BE2C (cell line): Measurements from ENCODE around the gene STRIP1.
"Not testable (repeated sequence)": the region's sequence is repeated elsewhere in the genome, so short reads cannot be mapped to it uniquely, and the experiment has no call there.

Experiments used
- DNase-seq: peaks from one replicate; pipeline ENCODE4 v3.0.0-alpha.2; 2020
- H3K27me3 ChIP-seq: fragments of 250-450 bp; sonication (Bioruptor Pico); 2 replicates; pipeline ENCODE4 v1.5.1; 2020; ENCODE audit warnings: mild to moderate bottlenecking
- H3K36me3 ChIP-seq: fragments of 250-450 bp; sonication (Bioruptor Pico); 2 replicates; pipeline ENCODE4 v1.5.1; 2020; ENCODE audit warnings: mild to moderate bottlenecking
- H3K4me1 ChIP-seq: fragments of 250-450 bp; sonication (Bioruptor Pico); 2 replicates; pipeline ENCODE4 v1.5.1; 2020
- H3K4me3 ChIP-seq: 2 replicates; pipeline ENCODE4 v1.5.1; 2011; ENCODE audit warnings: low read depth, low read length
- H3K9me3 ChIP-seq: fragments of 250-450 bp; sonication (Bioruptor Pico); 2 replicates; pipeline ENCODE4 v1.5.1; 2020
- TF ChIP-seq, protein P1 (sequence below): IDR thresholded peaks from 2 replicates; pipeline ENCODE4 v1.5.1; 2012; ENCODE audit warnings: mild to moderate bottlenecking, low read depth, low read length

STRIP1 gene

DNA sequence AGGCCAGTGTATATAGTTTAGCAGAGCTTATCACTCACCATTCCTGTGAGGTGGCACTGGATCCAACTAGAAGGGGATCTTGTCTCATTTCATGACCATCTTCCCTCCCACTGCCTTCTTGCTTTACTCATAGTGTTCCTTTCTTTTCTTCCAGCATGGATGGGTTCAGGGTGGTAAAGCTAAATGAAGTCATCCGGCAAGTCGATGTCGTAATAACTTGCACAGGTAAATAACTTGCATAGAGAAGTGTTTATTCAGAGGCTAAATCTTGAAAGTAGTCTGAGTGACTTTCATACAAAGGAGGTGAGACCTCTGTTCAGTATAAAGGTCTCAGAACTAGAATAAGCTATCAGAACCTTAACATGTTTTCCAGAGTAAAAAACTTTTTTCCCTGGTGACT, 16.6 kb upstream of the STRIP1 start:
- TF ChIP-seq, protein P1, sequence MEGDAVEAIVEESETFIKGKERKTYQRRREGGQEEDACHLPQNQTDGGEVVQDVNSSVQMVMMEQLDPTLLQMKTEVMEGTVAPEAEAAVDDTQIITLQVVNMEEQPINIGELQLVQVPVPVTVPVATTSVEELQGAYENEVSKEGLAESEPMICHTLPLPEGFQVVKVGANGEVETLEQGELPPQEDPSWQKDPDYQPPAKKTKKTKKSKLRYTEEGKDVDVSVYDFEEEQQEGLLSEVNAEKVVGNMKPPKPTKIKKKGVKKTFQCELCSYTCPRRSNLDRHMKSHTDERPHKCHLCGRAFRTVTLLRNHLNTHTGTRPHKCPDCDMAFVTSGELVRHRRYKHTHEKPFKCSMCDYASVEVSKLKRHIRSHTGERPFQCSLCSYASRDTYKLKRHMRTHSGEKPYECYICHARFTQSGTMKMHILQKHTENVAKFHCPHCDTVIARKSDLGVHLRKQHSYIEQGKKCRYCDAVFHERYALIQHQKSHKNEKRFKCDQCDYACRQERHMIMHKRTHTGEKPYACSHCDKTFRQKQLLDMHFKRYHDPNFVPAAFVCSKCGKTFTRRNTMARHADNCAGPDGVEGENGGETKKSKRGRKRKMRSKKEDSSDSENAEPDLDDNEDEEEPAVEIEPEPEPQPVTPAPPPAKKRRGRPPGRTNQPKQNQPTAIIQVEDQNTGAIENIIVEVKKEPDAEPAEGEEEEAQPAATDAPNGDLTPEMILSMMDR, result no peak
- Histone ChIP-seq H3K36me3 (peaks cover 88% of the 10 kb centered on the region), H3K9me3 (no peaks in the 10 kb centered on the region), H3K27me3 (no peaks in the 10 kb centered on the region), H3K4me3 (no peak overlapping the region), H3K4me1 (no peaks in the 10 kb centered on the region)
- no peak for DNase-seq

DNA sequence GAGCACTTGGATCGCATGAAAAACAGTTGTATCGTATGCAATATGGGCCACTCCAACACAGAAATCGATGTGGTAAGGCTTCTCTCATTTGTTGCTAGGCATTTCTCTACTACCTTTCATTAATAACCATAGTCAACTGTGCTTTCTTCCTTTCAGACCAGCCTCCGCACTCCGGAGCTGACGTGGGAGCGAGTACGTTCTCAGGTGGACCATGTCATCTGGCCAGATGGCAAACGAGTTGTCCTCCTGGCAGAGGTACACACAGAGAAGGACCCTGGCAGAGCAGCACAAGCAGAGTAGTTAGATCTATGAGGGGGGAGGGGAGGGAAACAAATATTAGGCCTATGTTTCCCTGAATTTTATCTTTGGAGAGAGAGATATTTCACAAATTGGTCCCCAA, 16.0 kb upstream of the STRIP1 start:
- H3K36me3 ChIP-seq, result peaks cover 88% of the 10 kb centered on the region
- no peak for DNase-seq
- TF ChIP-seq, protein P1, result no peak
- no peaks in the 10 kb centered on the region for H3K9me3 ChIP-seq
- H3K4me1 ChIP-seq, result no peaks in the 10 kb centered on the region
- no peak overlapping the region for H3K4me3 ChIP-seq
- H3K27me3 ChIP-seq, result no peaks in the 10 kb centered on the region

DNA sequence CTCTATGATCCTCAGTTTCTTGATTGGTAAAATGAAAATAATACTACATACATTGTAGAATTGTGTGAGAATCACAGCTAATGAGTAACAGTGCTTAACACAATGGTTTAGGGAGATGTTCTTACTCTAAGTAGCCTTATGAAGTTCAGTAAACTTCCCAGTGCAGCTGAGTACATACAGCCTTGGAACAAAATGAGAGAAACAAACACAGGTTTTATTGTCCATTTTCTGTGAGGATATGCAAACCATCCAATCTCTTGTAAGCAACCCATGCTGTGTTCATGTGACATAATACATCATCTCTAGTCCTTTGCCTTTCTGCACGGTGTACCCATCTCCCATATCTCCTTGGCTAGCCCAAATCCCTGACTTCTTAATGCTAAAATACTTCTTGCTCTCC, 14.7 kb upstream of the STRIP1 start:
- no peak overlapping the region for H3K4me3 ChIP-seq
- no peaks in the 10 kb centered on the region for H3K9me3 ChIP-seq
- peaks cover 86% of the 10 kb centered on the region for H3K36me3 ChIP-seq
- H3K27me3 ChIP-seq, result no peaks in the 10 kb centered on the region
- TF ChIP-seq, protein P1, result no peak
- DNase-seq, result no peak
- H3K4me1 ChIP-seq, result no peaks in the 10 kb centered on the region

DNA sequence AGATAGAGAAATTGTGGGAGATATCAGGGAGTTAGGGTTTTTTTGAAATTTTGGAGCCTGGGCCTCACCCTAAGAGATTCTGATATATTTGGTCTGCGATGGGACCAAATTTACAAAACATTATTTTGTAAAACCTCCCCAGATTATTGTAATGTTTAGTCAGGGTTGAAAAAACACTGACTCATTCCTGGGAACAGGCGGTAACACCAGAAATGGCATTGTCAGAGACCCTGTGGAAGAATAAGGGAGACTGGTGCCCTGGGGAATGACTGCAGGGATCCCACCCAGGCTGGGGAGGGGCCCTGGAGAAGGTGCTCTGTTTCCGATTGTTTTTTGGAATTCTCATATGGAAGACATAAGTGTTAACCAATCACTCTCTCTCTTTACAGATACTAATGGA, 13.1 kb upstream of the STRIP1 start:
- H3K36me3 ChIP-seq, result peaks cover 74% of the 10 kb centered on the region
- DNase-seq, result no peak
- H3K4me3 ChIP-seq, result no peak overlapping the region
- TF ChIP-seq, protein P1, result no peak
- no peaks in the 10 kb centered on the region for H3K9me3 ChIP-seq
- no peaks in the 10 kb centered on the region for H3K4me1 ChIP-seq
- H3K27me3 ChIP-seq, result no peaks in the 10 kb centered on the region

DNA sequence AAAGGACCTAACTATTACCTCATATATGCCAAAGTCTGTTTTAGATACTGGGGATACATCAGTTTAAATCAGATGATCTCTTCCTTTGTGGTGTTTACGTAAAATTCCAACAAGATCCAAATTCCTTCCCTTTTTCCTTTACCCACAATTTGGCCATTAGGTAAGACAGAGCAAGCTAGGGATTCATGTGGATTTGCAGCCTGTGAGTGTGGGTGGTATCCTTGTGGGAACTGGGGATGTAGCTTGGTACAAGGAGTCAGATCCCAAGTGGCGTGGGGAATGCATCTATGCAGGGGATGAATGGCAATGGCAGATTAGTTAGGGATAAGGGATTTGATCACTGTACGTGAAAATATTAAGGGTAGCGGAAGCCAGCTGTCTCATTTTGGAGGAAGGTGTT, 9.8 kb upstream of the STRIP1 start:
- peaks cover 40% of the 10 kb centered on the region for H3K36me3 ChIP-seq

DNA sequence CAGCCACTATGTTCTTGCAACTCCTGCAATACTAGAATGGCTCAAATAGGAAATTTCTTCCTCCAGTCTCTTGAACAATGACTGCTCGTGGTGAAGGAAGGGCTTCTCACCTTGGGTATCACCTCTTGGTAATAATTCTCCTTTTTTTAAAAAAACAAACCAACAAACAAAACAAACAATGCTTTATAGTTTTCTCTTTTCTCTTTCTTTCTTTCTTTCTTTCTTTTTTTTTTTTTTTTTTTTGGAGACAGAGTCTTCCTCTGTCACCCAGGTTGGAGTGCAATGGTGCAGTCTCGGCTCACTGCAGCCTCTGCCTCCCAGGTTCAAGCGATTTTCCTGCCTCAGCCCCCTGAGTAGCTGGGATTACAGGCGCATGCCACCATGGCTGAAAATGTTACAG, 3.7 kb upstream of the STRIP1 start:
- not testable (repeated sequence) for H3K4me3 ChIP-seq, H3K4me1 ChIP-seq, H3K36me3 ChIP-seq, DNase-seq, H3K27me3 ChIP-seq, H3K9me3 ChIP-seq

More for the DNA sequence above, 9.8 kb upstream of the STRIP1 start:
- TF ChIP-seq, protein P1, result no peak
- Histone ChIP-seq H3K27me3 (no peaks in the 10 kb centered on the region), H3K4me3 (no peak overlapping the region), H3K4me1 (no peaks in the 10 kb centered on the region), H3K9me3 (no peaks in the 10 kb centered on the region)
- no peak for DNase-seq

DNA sequence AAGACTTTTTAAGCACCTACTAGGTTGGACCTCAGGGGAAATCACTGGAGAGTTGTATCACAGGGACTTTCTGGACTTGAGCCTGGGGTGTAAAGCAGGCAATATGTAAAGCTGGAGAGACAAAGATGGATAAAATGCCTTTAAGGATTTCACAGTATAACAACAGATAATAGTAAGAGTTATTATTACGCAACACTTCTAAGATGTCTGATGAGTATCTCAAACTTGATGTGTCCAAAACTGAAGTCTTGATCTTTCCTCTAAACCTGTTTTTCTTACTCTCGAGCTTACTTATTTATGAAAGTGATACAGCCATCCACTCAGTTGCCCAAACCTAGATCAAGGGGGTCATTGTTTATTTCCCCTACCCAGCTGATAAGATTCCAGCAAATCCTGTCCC, 2.1 kb upstream of the STRIP1 start:
- no peak overlapping the region for H3K4me3 ChIP-seq
- peaks cover 3% of the 10 kb centered on the region for H3K36me3 ChIP-seq
- TF ChIP-seq, protein P1, result no peak

More for the DNA sequence above, 2.1 kb upstream of the STRIP1 start:
- no peak for DNase-seq
- peaks cover 7% of the 10 kb centered on the region for H3K4me1 ChIP-seq
- no peaks in the 10 kb centered on the region for H3K27me3 ChIP-seq
- no peaks in the 10 kb centered on the region for H3K9me3 ChIP-seq
